ENCODE measurements around the gene PCK2. TPM values are rescaled to one million over a fixed set of nuclear protein-coding genes. Genes with fewer than 3 reads are reported as not detected.

Gene PCK2
- total RNA-seq, 1 donor from 2014 or later, result 35.0 TPM

DNA sequence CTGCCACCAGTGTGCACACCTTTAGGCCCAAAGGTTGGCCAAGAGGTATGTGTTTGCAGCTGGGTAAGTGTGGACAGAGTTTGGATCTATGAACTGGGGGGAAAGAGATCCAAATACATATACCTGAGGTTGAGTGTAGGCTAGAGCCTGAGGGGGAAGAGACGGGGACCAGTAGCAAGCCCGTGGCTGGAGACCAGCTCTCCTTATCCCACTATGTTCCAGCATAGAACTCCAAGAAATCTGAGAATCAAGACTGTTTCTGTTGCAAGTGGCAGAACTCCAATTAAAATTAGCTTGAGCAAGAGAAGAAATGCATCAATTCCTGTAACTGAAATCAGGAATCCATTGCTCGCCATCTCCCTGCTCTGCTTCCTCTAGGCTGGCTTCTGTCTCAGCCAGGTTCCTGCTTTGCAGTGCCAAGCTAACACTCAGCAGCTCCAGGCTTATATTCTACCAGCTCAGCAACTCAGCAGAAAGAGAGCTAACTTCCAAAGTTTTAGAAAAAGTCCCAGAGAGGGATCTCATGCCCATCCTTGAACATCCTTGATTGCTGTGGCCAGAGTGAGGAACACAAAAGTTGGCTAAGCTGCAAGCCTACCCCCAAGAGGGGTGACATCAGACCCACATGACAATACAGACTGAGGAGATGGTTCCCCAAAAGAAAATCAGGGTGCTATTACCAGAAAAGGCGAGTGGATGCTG is 1.5 kb upstream of the PCK2 start:
- Mint-ChIP-seq H3K9me3 (no peaks in the 10 kb centered on the region), H3K4me1 (ENCODE audit: unreplicated experiment) (peaks cover 30% of the 10 kb centered on the region), H3K27me3 (no peaks in the 10 kb centered on the region), H3K4me3 (peak overlapping the region; percentile 95), H3K36me3 (peaks cover 5% of the 10 kb centered on the region), H3K27ac (peak overlapping the region; percentile 78)
- no peak for DNase-seq (ENCODE audit: extremely low spot score, unreplicated experiment)
- TF ChIP-seq, protein P1, sequence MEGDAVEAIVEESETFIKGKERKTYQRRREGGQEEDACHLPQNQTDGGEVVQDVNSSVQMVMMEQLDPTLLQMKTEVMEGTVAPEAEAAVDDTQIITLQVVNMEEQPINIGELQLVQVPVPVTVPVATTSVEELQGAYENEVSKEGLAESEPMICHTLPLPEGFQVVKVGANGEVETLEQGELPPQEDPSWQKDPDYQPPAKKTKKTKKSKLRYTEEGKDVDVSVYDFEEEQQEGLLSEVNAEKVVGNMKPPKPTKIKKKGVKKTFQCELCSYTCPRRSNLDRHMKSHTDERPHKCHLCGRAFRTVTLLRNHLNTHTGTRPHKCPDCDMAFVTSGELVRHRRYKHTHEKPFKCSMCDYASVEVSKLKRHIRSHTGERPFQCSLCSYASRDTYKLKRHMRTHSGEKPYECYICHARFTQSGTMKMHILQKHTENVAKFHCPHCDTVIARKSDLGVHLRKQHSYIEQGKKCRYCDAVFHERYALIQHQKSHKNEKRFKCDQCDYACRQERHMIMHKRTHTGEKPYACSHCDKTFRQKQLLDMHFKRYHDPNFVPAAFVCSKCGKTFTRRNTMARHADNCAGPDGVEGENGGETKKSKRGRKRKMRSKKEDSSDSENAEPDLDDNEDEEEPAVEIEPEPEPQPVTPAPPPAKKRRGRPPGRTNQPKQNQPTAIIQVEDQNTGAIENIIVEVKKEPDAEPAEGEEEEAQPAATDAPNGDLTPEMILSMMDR (conservative IDR thresholded peaks at IDR 0.05), result no peak

DNA sequence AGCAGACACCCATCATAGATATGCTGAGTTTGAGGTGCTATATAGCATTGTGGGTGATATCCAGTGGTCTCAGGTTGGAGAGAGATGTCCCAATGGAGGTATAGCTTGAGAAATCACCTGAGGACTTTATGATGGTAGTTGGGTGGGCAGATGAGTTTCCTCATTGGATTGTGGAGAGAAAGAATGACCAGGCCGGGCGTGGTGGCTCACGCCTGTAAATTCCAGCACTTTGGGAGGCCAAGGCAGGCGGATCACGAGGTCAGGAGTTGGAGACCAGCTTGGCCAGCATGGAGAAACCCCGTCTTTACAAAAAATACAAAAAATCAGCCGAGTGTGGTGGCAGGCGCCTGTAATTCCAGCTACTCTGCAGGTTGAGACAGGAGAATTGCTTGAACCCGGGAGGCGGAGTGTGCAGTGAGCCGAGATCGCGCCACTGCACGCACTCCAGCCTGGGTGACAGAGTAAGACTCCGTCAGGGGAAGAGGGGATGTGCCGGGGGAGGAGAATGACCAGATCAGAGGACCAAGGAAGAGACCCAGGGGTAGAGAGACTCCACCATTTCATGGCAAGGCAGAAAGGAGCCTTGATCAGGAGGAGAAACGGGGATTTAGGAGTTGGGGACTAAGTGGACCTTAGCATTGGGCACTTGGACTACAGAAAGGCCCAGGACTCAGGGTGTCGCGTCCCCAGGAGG is 757 bp upstream of the PCK2 start:
- TF ChIP-seq, protein P1 (conservative IDR thresholded peaks at IDR 0.05), result no peak
- no peak for DNase-seq (ENCODE audit: extremely low spot score, unreplicated experiment)
- no peaks in the 10 kb centered on the region for H3K9me3 Mint-ChIP-seq
- peak overlapping the region; percentile 78 for H3K27ac Mint-ChIP-seq
- H3K27me3 Mint-ChIP-seq, result no peaks in the 10 kb centered on the region
- H3K4me1 Mint-ChIP-seq (ENCODE audit: unreplicated experiment), result peaks cover 30% of the 10 kb centered on the region
- H3K36me3 Mint-ChIP-seq, result peaks cover 5% of the 10 kb centered on the region
- H3K4me3 Mint-ChIP-seq, result peak overlapping the region; percentile 95

DNA sequence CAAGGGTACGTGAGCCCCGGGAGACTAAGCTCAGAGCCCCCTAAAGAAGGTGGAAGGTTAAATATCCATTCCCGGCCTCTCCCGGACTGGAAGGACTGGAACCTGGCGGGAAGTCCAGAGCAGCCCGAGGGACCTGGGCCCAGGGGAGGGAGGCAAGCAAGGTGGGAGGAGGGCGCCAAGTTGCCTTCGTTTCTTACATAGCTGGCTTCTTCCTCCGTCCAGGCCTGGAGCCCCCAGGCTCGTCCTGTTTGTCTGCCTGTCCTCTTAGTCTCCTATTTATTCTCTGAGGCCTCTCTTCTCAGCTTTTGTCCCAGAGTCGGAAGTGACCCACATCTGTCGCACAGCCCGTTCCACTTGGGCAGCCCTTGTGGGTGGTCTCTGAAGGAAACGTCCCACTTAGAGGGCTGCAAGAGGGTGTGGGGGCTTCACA is 745 bp downstream of the PCK2 start:
- H3K9me3 Mint-ChIP-seq, result no peaks in the 10 kb centered on the region
- H3K4me3 Mint-ChIP-seq, result peak overlapping the region; percentile 95
- peak overlapping the region; percentile 86 for H3K27ac Mint-ChIP-seq
- DNase-seq (ENCODE audit: extremely low spot score, unreplicated experiment), result no peak
- H3K27me3 Mint-ChIP-seq, result no peaks in the 10 kb centered on the region
- H3K4me1 Mint-ChIP-seq (ENCODE audit: unreplicated experiment), result peaks cover 30% of the 10 kb centered on the region
- TF ChIP-seq, protein P1 (conservative IDR thresholded peaks at IDR 0.05), result no peak
- peaks cover 5% of the 10 kb centered on the region for H3K36me3 Mint-ChIP-seq

DNA sequence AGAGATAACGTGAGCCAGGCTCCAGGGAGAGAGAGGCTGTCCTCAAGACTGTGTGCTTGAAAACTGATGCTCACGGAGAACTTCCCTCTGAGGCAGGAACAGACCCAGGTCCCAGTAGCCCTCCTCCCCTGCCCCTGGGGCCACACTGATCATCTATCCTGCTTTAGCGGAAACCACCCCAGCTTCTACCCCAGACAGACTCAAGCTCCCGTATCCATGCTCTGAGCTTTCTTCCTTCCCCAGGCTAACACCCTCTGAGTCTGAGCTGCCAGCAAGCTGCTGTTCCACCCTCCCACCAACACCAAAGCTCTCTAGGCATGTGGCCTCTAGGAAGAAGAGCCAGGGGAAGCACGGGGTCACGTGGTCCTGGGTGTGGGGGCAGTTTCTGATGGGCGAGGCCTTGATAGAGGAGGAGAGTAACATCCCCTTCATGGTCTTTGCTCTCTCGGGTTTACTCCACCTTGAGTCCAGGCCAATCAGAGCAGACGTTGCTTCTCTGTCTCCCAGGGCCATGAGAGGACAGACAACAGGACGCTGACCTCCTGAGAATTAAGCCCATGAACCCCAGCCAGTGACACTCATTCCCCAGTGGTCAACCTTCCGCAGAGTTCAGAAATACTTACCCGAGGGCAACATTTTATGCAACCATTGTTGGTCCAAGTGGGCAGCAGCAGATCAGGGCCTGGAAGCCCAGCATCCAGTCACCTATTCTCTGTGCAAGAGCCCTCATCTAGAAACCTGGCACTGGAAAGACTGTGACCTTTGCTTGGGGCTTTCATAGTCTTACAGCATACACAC is 1.4 kb downstream of the PCK2 start:
- TF ChIP-seq, protein P1 (conservative IDR thresholded peaks at IDR 0.05), result no peak
- Mint-ChIP-seq H3K4me3 (peak overlapping the region; percentile 95), H3K27me3 (no peaks in the 10 kb centered on the region), H3K9me3 (no peaks in the 10 kb centered on the region), H3K27ac (peak overlapping the region; percentile 86), H3K36me3 (peaks cover 5% of the 10 kb centered on the region), H3K4me1 (ENCODE audit: unreplicated experiment) (peaks cover 28% of the 10 kb centered on the region)
- DNase-seq (ENCODE audit: extremely low spot score, unreplicated experiment), result no peak

DNA sequence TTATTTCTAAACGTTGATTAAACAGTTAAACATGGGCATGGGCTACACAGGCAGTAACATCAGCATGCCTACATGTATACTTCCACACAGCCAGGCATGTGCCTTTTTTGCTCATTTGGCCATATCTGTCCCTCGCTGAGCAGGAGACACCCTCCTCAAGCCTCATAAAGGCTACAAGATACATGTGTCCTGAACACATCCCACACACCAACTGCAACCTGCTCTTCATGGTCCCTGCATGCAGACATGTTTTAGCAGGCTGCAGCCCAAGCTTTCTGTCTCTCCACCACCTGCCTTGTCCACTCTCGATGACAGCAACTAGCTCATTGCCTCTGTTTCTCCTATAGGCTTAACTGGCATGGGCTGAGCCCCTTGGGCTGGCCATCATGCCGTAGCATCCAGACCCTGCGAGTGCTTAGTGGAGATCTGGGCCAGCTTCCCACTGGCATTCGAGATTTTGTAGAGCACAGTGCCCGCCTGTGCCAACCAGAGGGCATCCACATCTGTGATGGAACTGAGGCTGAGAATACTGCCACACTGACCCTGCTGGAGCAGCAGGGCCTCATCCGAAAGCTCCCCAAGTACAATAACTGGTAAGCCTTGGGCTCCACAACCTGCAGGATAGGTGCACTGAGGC is 2.6 kb downstream of the PCK2 start:
- H3K9me3 Mint-ChIP-seq, result no peaks in the 10 kb centered on the region

More for the DNA sequence above, 2.6 kb downstream of the PCK2 start:
- H3K27ac Mint-ChIP-seq, result no peak overlapping the region
- H3K4me1 Mint-ChIP-seq (ENCODE audit: unreplicated experiment), result peaks cover 24% of the 10 kb centered on the region
- DNase-seq (ENCODE audit: extremely low spot score, unreplicated experiment), result no peak
- peak overlapping the region; percentile 69 for H3K4me3 Mint-ChIP-seq
- H3K36me3 Mint-ChIP-seq, result peaks cover 5% of the 10 kb centered on the region
- no peaks in the 10 kb centered on the region for H3K27me3 Mint-ChIP-seq
- TF ChIP-seq, protein P1 (conservative IDR thresholded peaks at IDR 0.05), result no peak
